Measurements from ENCODE around the gene HHIPL1. TPM values are rescaled to one million over a fixed set of nuclear protein-coding genes. Genes with fewer than 3 reads are reported as not detected.

The HHIPL1 gene
- total RNA-seq, 1 experiment from 2014 or later, result 0.06 TPM

DNA sequence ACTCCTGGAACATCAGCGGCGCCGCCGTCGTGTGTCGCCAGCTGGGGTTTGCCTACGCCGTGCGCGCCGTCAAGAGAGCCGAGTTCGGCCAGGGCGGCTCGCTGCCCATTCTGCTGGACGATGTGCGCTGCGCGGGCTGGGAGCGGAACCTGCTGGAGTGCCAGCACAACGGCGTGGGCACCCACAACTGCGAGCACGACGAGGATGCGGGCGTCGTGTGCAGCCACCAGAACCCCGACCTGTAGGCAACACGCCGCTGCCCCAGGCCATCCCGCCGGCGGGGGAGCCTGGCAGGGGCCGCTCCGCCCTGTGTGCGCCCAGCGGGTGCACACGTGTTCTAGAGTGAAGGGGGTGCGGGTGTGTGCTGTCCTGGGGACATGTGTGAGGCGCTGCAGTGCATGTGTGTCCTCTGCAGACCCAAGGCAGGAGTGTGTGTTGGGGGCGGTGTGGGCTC is 30.5 kb downstream of the HHIPL1 start:
- BruUV-seq (replicated peaks), result no TSS peak
- Histone ChIP-seq H3K4me3 (ENCODE audit: low read depth, low read length, poor library complexity, severe bottlenecking) (no peak overlapping the region), H3K4me1 (ENCODE audit: insufficient read depth, low read length, poor library complexity, severe bottlenecking) (peaks cover 11% of the 10 kb centered on the region), H3K36me3 (ENCODE audit: insufficient read depth, low read length, poor library complexity, severe bottlenecking) (no peaks in the 10 kb centered on the region), H3K27ac (ENCODE audit: low read depth, low read length, poor library complexity, severe bottlenecking) (no peak overlapping the region), H3K27me3 (replicated peaks; ENCODE audit: insufficient read depth, low read depth, low read length, poor library complexity) (no peaks in the 10 kb centered on the region), H3K9me3 (ENCODE audit: low read depth, low read length, poor library complexity, severe bottlenecking) (peaks cover 19% of the 10 kb centered on the region)
- CTCF ChIA-PET, result no interaction called here
- POLR2A ChIA-PET (ENCODE audit: low non-redundant PET), result no interaction called here
- intact Hi-C loops (cut with micrococcal nuclease; ENCODE audit: unreplicated experiment), result no loop called here
- TF ChIP-seq EZH2 (IDR thresholded peaks at IDR 0.05; ENCODE audit: borderline replicate concordance, low read depth, low read length, poor library complexity, severe bottlenecking), result no peak
- TF ChIP-seq, protein P1, sequence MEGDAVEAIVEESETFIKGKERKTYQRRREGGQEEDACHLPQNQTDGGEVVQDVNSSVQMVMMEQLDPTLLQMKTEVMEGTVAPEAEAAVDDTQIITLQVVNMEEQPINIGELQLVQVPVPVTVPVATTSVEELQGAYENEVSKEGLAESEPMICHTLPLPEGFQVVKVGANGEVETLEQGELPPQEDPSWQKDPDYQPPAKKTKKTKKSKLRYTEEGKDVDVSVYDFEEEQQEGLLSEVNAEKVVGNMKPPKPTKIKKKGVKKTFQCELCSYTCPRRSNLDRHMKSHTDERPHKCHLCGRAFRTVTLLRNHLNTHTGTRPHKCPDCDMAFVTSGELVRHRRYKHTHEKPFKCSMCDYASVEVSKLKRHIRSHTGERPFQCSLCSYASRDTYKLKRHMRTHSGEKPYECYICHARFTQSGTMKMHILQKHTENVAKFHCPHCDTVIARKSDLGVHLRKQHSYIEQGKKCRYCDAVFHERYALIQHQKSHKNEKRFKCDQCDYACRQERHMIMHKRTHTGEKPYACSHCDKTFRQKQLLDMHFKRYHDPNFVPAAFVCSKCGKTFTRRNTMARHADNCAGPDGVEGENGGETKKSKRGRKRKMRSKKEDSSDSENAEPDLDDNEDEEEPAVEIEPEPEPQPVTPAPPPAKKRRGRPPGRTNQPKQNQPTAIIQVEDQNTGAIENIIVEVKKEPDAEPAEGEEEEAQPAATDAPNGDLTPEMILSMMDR (conservative IDR thresholded peaks at IDR 0.05; ENCODE audit: low read depth, low read length), result no peak
- DNase-seq (ENCODE audit: low spot score), result no peak

- TF ChIP-seq EZH2 (IDR thresholded peaks at IDR 0.05; ENCODE audit: borderline replicate concordance, low read depth, low read length, poor library complexity, severe bottlenecking), result no peak
- TF ChIP-seq, protein P1 (conservative IDR thresholded peaks at IDR 0.05; ENCODE audit: low read depth, low read length), result no peak
- Histone ChIP-seq H3K36me3 (ENCODE audit: insufficient read depth, low read length, poor library complexity, severe bottlenecking) (no peaks in the 10 kb centered on the region), H3K27me3 (replicated peaks; ENCODE audit: insufficient read depth, low read depth, low read length, poor library complexity) (no peaks in the 10 kb centered on the region), H3K4me3 (ENCODE audit: low read depth, low read length, poor library complexity, severe bottlenecking) (no peak overlapping the region), H3K27ac (ENCODE audit: low read depth, low read length, poor library complexity, severe bottlenecking) (no peak overlapping the region), H3K9me3 (ENCODE audit: low read depth, low read length, poor library complexity, severe bottlenecking) (peaks cover 19% of the 10 kb centered on the region), H3K4me1 (ENCODE audit: insufficient read depth, low read length, poor library complexity, severe bottlenecking) (peaks cover 6% of the 10 kb centered on the region)
- intact Hi-C loops (cut with micrococcal nuclease; ENCODE audit: unreplicated experiment), result no loop called here
- no peak for DNase-seq (ENCODE audit: low spot score)
- BruUV-seq (replicated peaks), result no TSS peak
- CTCF ChIA-PET, result no interaction called here
- POLR2A ChIA-PET (ENCODE audit: low non-redundant PET), result no interaction called here
These were observed 31.0 kb downstream of the HHIPL1 start for GRCh38 chr14:99675951-99676350.

GRCh38 chr14:99676657-99677056 is 31.7 kb downstream of the HHIPL1 start:
- DNase-seq (ENCODE audit: low spot score), result no peak
- no peak for TF ChIP-seq EZH2 (IDR thresholded peaks at IDR 0.05; ENCODE audit: borderline replicate concordance, low read depth, low read length, poor library complexity, severe bottlenecking)
- TF ChIP-seq, protein P1 (conservative IDR thresholded peaks at IDR 0.05; ENCODE audit: low read depth, low read length), result no peak
- no peaks in the 10 kb centered on the region for H3K27me3 ChIP-seq (replicated peaks; ENCODE audit: insufficient read depth, low read depth, low read length, poor library complexity)
- no peaks in the 10 kb centered on the region for H3K36me3 ChIP-seq (ENCODE audit: insufficient read depth, low read length, poor library complexity, severe bottlenecking)
- H3K4me3 ChIP-seq (ENCODE audit: low read depth, low read length, poor library complexity, severe bottlenecking), result no peak overlapping the region
- H3K4me1 ChIP-seq (ENCODE audit: insufficient read depth, low read length, poor library complexity, severe bottlenecking), result no peaks in the 10 kb centered on the region
- CTCF ChIA-PET, result no interaction called here
- H3K27ac ChIP-seq (ENCODE audit: low read depth, low read length, poor library complexity, severe bottlenecking), result no peak overlapping the region
- intact Hi-C loops (cut with micrococcal nuclease; ENCODE audit: unreplicated experiment), result no loop called here
- POLR2A ChIA-PET (ENCODE audit: low non-redundant PET), result no interaction called here
- no TSS peak for BruUV-seq (replicated peaks)
- H3K9me3 ChIP-seq (ENCODE audit: low read depth, low read length, poor library complexity, severe bottlenecking), result peaks cover 19% of the 10 kb centered on the region

Measured in A673 (cell line).